RWPE2 (cell line): ENCODE data around the gene LAMA2.

Source experiments
- ATAC-seq: fragments of 200-7000 bp; cut with Tn5 transposase; 3 replicates; pipeline ENCODE4 v1.9.1; 2021; ENCODE audit warnings: low read depth
- DNase-seq: peaks from one replicate; pipeline ENCODE4 v3.0.0-alpha.2; 2020; ENCODE audit warnings: low spot score
- H3K27ac ChIP-seq: fragments of 450-650 bp; 2 replicates; pipeline ENCODE4 v1.5.1; 2017; ENCODE audit warnings: mild to moderate bottlenecking; ENCODE audit not compliant: poor library complexity, severe bottlenecking
- H3K27me3 ChIP-seq: fragments of 250-450 bp; sonication (Bioruptor Pico); 2 replicates; pipeline ENCODE4 v1.5.1; 2021; ENCODE audit warnings: mild to moderate bottlenecking, moderate library complexity; ENCODE audit not compliant: insufficient read depth, poor library complexity, severe bottlenecking
- H3K36me3 ChIP-seq: fragments of 250-450 bp; sonication (Bioruptor Pico); 2 replicates; pipeline ENCODE4 v1.5.1; 2020; ENCODE audit warnings: low read depth, mild to moderate bottlenecking, moderate library complexity
- H3K4me1 ChIP-seq: fragments of 250-450 bp; sonication (Bioruptor Pico); 2 replicates; pipeline ENCODE4 v1.5.1; 2021; ENCODE audit warnings: mild to moderate bottlenecking, moderate library complexity; ENCODE audit not compliant: insufficient read depth, poor library complexity, severe bottlenecking
- H3K4me3 ChIP-seq: fragments of 250-450 bp; sonication (Bioruptor Pico); 2 replicates; pipeline ENCODE4 v1.5.1; 2021; ENCODE audit warnings: mild to moderate bottlenecking, moderate library complexity; ENCODE audit not compliant: severe bottlenecking
- H3K9me3 ChIP-seq: fragments of 250-450 bp; sonication (Bioruptor Pico); 2 replicates; pipeline ENCODE4 v1.5.1; 2021; ENCODE audit warnings: mild to moderate bottlenecking, moderate library complexity; ENCODE audit not compliant: severe bottlenecking
- TF ChIP-seq, protein P1 (sequence below): fragments of 450-650 bp; IDR thresholded peaks from one replicate; pipeline ENCODE4 v1.5.1; 2017; ENCODE audit warnings: mild to moderate bottlenecking, moderate library complexity; ENCODE audit not compliant: poor library complexity, severe bottlenecking

The LAMA2 gene

DNA sequence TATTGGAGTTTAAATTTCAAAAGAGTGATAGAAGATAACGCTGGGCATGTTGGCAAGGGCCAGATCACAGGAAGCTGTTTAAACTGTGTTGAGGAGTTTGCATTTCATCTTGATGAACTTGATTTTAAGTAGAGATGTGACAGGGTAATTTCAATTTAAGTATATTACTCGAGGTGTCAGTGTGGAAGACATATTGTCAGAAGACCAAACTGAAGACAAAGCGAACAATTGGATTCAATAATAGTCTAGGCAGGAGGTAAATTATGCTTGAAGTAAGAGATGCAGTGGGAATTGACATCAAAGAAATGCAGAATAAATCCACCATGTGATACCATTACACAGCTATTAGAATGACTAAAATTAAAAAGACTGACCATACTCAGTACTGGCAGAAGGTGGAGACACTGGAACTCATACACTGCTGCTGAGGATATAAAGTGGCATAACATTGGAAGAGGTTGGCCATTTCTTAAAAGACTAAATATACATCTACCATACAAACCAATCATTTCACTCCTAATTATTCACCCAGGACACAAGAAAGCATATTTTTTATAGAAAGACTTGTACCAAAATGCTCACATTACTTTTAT is 586.2 kb downstream of the LAMA2 start:
- ATAC-seq (peak; percentile 68; the same call in 2 of the 3 replicates), DNase-seq (no peak)
- Histone ChIP-seq H3K27ac (no peak overlapping the region), H3K4me3 (no peak overlapping the region), H3K36me3 (no peaks in the 10 kb centered on the region), H3K9me3 (no peaks in the 10 kb centered on the region), H3K27me3 (no peaks in the 10 kb centered on the region), H3K4me1 (no peaks in the 10 kb centered on the region)
- TF ChIP-seq, protein P1, sequence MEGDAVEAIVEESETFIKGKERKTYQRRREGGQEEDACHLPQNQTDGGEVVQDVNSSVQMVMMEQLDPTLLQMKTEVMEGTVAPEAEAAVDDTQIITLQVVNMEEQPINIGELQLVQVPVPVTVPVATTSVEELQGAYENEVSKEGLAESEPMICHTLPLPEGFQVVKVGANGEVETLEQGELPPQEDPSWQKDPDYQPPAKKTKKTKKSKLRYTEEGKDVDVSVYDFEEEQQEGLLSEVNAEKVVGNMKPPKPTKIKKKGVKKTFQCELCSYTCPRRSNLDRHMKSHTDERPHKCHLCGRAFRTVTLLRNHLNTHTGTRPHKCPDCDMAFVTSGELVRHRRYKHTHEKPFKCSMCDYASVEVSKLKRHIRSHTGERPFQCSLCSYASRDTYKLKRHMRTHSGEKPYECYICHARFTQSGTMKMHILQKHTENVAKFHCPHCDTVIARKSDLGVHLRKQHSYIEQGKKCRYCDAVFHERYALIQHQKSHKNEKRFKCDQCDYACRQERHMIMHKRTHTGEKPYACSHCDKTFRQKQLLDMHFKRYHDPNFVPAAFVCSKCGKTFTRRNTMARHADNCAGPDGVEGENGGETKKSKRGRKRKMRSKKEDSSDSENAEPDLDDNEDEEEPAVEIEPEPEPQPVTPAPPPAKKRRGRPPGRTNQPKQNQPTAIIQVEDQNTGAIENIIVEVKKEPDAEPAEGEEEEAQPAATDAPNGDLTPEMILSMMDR, result peak; percentile 32

DNA sequence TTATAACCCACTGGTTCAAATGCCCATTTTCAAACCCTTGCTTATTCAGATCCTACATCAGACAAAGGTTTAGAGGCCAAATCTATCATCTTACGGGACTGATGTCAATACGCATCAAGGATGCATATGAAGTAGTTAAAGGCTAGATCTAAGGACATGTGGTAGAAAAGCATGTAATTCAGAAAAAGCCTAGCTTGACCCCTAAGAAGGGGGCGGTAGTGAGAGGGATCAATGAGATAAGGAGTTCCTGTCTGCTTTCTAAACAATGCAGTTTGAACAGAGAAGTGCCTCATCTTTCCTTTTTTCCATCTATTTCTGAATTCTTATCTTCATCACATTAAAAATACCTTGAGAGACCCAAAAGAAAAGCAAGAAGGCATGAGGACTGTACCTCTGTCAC is 589.3 kb downstream of the LAMA2 start:
- H3K27me3 ChIP-seq, result no peaks in the 10 kb centered on the region
- no peaks in the 10 kb centered on the region for H3K4me1 ChIP-seq
- no peak overlapping the region for H3K4me3 ChIP-seq
- DNase-seq (no peak), ATAC-seq (no peak)
- TF ChIP-seq, protein P1, result no peak
- H3K36me3 ChIP-seq, result no peaks in the 10 kb centered on the region
- H3K9me3 ChIP-seq, result no peaks in the 10 kb centered on the region
- no peak overlapping the region for H3K27ac ChIP-seq

DNA sequence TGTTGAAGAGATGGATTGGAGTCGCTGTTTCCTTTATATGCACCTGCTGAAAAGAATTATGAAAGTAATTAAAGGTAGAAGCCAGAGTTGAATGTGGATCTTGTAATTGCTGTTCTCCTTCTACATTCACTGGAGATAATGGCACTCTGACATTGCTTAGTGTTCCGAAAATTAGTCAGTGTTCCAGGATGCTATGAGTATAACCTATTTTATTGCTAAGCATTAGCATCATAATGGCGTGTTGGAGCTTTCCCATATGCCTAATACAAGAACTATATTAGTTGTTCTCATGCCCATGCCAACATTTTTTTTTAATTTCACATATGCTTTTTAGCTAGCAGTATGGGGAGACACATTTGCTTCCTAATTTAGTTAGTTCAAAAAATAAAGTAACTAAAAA is 590.6 kb downstream of the LAMA2 start:
- Histone ChIP-seq H3K27me3 (no peaks in the 10 kb centered on the region), H3K4me1 (no peaks in the 10 kb centered on the region), H3K27ac (no peak overlapping the region), H3K4me3 (no peak overlapping the region), H3K9me3 (no peaks in the 10 kb centered on the region), H3K36me3 (no peaks in the 10 kb centered on the region)
- no peak for ATAC-seq
- DNase-seq, result no peak
- TF ChIP-seq, protein P1, result no peak

DNA sequence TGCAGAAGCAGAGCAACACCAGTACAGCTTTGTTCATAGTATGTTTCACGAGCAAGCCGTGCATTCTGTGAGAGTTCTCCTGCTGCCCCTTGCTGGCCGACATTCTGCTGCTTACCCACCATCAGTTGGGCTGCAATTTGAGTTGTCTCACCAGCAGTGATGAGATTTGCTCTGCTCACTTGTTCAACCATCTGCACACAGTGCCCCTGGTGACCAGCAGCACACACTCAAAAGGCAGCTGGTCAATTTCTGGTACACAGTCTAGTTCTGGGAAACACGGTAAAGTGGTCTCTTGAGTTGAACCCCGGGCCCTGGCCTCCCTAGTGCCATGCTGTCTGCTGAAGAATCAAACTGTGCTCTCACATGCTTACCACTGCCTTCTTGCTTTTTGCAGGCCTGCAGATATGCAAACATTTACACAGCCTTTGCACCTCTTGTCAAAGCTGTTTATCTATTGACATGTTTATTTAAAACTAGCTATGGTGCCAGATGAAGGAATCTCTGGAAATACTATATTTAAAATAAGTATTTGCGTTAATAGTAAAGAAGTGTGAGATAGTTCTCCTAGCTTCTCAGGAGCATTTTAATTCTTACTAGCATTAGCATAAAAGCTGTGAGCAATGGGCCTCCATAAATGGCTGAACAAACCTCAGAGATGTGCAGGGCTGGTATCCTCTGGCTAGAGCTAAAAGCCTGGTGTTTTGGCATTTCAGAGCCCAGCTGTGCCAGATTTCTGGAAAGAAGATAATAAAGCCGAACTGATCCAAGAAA is 592.7 kb downstream of the LAMA2 start:
- Histone ChIP-seq H3K27me3 (no peaks in the 10 kb centered on the region), H3K4me3 (no peak overlapping the region), H3K27ac (no peak overlapping the region), H3K4me1 (no peaks in the 10 kb centered on the region), H3K36me3 (no peaks in the 10 kb centered on the region), H3K9me3 (no peaks in the 10 kb centered on the region)
- no peak for DNase-seq
- TF ChIP-seq, protein P1, result no peak
- no peak for ATAC-seq

DNA sequence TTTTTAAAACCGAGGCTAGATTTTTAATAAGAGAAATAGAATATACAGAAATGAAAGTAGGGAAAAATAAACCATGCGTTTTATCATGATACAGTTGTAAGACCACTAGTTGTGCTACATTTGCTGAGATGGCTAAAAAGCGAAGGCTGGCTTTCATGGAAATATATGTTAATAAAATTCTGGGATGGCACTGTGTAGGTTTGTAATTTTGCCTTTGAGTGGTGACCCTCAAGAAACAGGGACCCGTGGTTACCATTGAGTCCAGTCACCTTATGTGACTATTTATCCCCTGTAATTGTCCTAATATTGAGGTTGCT is 593.3 kb downstream of the LAMA2 start:
- H3K4me1 ChIP-seq, result no peaks in the 10 kb centered on the region
- no peaks in the 10 kb centered on the region for H3K9me3 ChIP-seq
- H3K36me3 ChIP-seq, result no peaks in the 10 kb centered on the region
- H3K27me3 ChIP-seq, result no peaks in the 10 kb centered on the region
- no peak for ATAC-seq
- DNase-seq, result no peak
- no peak overlapping the region for H3K4me3 ChIP-seq
- H3K27ac ChIP-seq, result no peak overlapping the region
- TF ChIP-seq, protein P1, result no peak
